ENCODE data around the gene ISYNA1. TPM values are rescaled to one million over a fixed set of nuclear protein-coding genes. Genes with fewer than 3 reads are reported as not detected.

The ISYNA1 gene
- total and polyA plus RNA-seq, 2 experiments from 2014 or later, result 191 to 208 TPM

- TF ChIP-seq REST (IDR thresholded peaks at IDR 0.05; ENCODE audit: unreplicated experiment), result no peak
- TF ChIP-seq CREB1 (CRISPR knock-in tag; IDR thresholded peaks at IDR 0.05; ENCODE audit: low read depth), result no peak
- no peak for TF ChIP-seq ETS1 (IDR thresholded peaks at IDR 0.05)
- TF ChIP-seq NANOG (IDR thresholded peaks at IDR 0.05; ENCODE audit: borderline replicate concordance), result no peak
- no peak for TF ChIP-seq ZNF114 (CRISPR knock-in tag; IDR thresholded peaks at IDR 0.05)
- no peak for TF ChIP-seq ZNF331 (CRISPR knock-in tag; IDR thresholded peaks at IDR 0.05; ENCODE audit: low read depth)
- TF ChIP-seq EZH2phosphoT487 (IDR thresholded peaks at IDR 0.05; ENCODE audit: unreplicated experiment), result no peak
- no peak for TF ChIP-seq JUNB (IDR thresholded peaks at IDR 0.05; ENCODE audit: unreplicated experiment)
- no peak for TF ChIP-seq POLR2AphosphoS5 (IDR thresholded peaks at IDR 0.05; ENCODE audit: low read depth)
- TF ChIP-seq EZH2 (IDR thresholded peaks at IDR 0.05; ENCODE audit: low read depth, unreplicated experiment), result no peak
Observed at GRCh38 chr19:18393836-18394235, 44.1 kb downstream of the ISYNA1 start (continued).

GRCh38 chr19:18392926-18393325 lies 45.0 kb downstream of the ISYNA1 start:
- ATAC-seq, result no peak
- Histone ChIP-seq H2AFZ (no peak overlapping the region), H3K27me3 (ENCODE audit: insufficient read depth) (peaks cover 13% of the 10 kb centered on the region), H3K36me3 (ENCODE audit: insufficient read depth) (no peaks in the 10 kb centered on the region), H4K20me1 (replicated peaks; ENCODE audit: insufficient read depth) (no peaks in the 10 kb centered on the region), H3K4me1 (ENCODE audit: insufficient read depth) (peaks cover 2% of the 10 kb centered on the region; the same call in 1 of the 2 replicates), H3K9me2 (ENCODE audit: insufficient read depth) (no peaks in the 10 kb centered on the region), H3K79me2 (replicated peaks; ENCODE audit: insufficient read depth) (no peaks in the 10 kb centered on the region), H3F3A (replicated peaks; ENCODE audit: low read depth) (0 out of 2 replicates have a peak, but pooled peaks cover 12% of the 10 kb centered on the region), H3K4me3 (no peak overlapping the region), H3K4me2 (no peak overlapping the region), H3K27ac (ENCODE audit: low read depth) (no peak overlapping the region)
- no peak for DNase-seq (ENCODE audit: low spot score)
- Mint-ChIP-seq H3K4me1 (peaks cover 3% of the 10 kb centered on the region; the same call in 1 of the 3 replicates), H3K36me3 (ENCODE audit: low read depth) (peaks cover 11% of the 10 kb centered on the region), H3K27me3 (ENCODE audit: insufficient read depth, low read depth, poor library complexity) (peaks cover 25% of the 10 kb centered on the region), H3K9me3 (no peaks in the 10 kb centered on the region), H3K27ac (no peak overlapping the region), H3K4me3 (no peak overlapping the region)
- TF ChIP-seq ZNF114 (CRISPR knock-in tag; IDR thresholded peaks at IDR 0.05) (no peak), ZNF331 (CRISPR knock-in tag; IDR thresholded peaks at IDR 0.05; ENCODE audit: low read depth) (no peak)
